Caco-2 (cell line): ENCODE data around the gene SLC27A2. TPM values are rescaled to one million over a fixed set of nuclear protein-coding genes. Genes with fewer than 3 reads are reported as not detected.
"Not testable (repeated sequence)": the region's sequence is repeated elsewhere in the genome, so short reads cannot be mapped to it uniquely, and the experiment has no call there.

ENCODE experiments used
- BruUV-seq: library from RNA; stranded (reverse); fragments of 400-500 nt; replicated peaks from 2 replicates; lab custom pipeline; 2021; lab: Mats Ljungman, UMichigan
- CTCF ChIA-PET: fragments of 300-600 bp; sonication (Branson Sonifier 250); formaldehyde crosslinking; loops from one replicate; lab custom pipeline; 2022; ENCODE audit warnings: antibody characterized with exemption; lab: Charles Lee
- POLR2A ChIA-PET: fragments of 300-600 bp; sonication (Branson Sonifier 250); formaldehyde crosslinking; loops from one replicate; lab custom pipeline; 2022; ENCODE audit warnings: antibody characterized with exemption; lab: Charles Lee
- DNase-seq, 2 experiments: peaks; one replicate each; pipeline versions ENCODE4 v3.0.0 to v3.0.0-alpha.2; 2020 to 2022
- H3K27me3 ChIP-seq: replicated peaks from 2 replicates; pipeline ENCODE4 v1.6.0; 2011; ENCODE audit warnings: low read length; ENCODE audit not compliant: control insufficient read depth, insufficient read depth
- H3K36me3 ChIP-seq: 2 replicates; pipeline ENCODE4 v1.5.1; 2011; ENCODE audit warnings: low read length; ENCODE audit not compliant: control insufficient read depth, insufficient read depth
- H3K4me1 ChIP-seq: fragments of 250-450 bp; sonication (Bioruptor Pico); 2 replicates; pipeline ENCODE4 v1.5.1; 2020; ENCODE audit warnings: mild to moderate bottlenecking
- H3K4me3 ChIP-seq: 2 replicates; pipeline ENCODE4 v1.5.1; 2011; ENCODE audit warnings: low read depth, mild to moderate bottlenecking, control low read depth, low read length
- H3K9me3 ChIP-seq: fragments of 250-450 bp; sonication (Bioruptor Pico); 2 replicates; pipeline ENCODE4 v1.5.1; 2020; ENCODE audit warnings: mild to moderate bottlenecking, moderate library complexity
- H3K27ac Mint-ChIP-seq: one replicate; pipeline ENCODE4 v1.8.0; 2022; ENCODE audit warnings: mixed read lengths; ENCODE audit not compliant: unreplicated experiment
- H3K27me3 Mint-ChIP-seq: one replicate; pipeline ENCODE4 v1.8.0; 2022; ENCODE audit warnings: mixed read lengths; ENCODE audit not compliant: insufficient read depth, unreplicated experiment
- H3K36me3 Mint-ChIP-seq: one replicate; pipeline ENCODE4 v1.8.0; 2022; ENCODE audit warnings: mild to moderate bottlenecking, mixed read lengths; ENCODE audit not compliant: insufficient read depth, unreplicated experiment
- H3K4me1 Mint-ChIP-seq: one replicate; pipeline ENCODE4 v1.8.0; 2022; ENCODE audit warnings: low read depth, mixed read lengths; ENCODE audit not compliant: unreplicated experiment
- H3K4me3 Mint-ChIP-seq: one replicate; pipeline ENCODE4 v1.8.0; 2022; ENCODE audit warnings: mild to moderate bottlenecking, moderate library complexity, mixed read lengths; ENCODE audit not compliant: unreplicated experiment
- H3K9me3 Mint-ChIP-seq: one replicate; pipeline ENCODE4 v1.8.0; 2022; ENCODE audit warnings: mixed read lengths; ENCODE audit not compliant: unreplicated experiment
- intact Hi-C: fragments of 100-400 bp; cut with micrococcal nuclease; formaldehyde crosslinking; loops from one replicate; pipeline ENCODE4 v1.10.0; 2022; ENCODE audit not compliant: unreplicated experiment
- total RNA-seq: library from RNA; stranded (reverse); gene quantifications from 2 replicates; pipeline ENCODE4 v1.2.3, GENCODE V29; 2022
- TF ChIP-seq, protein P1 (sequence below), 2 experiments: fragments of 200-600 bp in 1 of 2; IDR thresholded peaks; 1 replicate in 1 of 2; 2 replicates in 1 of 2; pipeline versions ENCODE4 v1.5.1 to v1.8.0; 2011 to 2022; ENCODE audit warnings: antibody characterized with exemption in 1 of 2, control low read depth in 1 of 2, inconsistent platforms in 1 of 2, low read depth in 1 of 2, low read length in 1 of 2, mild to moderate bottlenecking in 1 of 2, moderate library complexity in 1 of 2; ENCODE audit not compliant: insufficient read depth in 1 of 2, severe bottlenecking in 1 of 2, unreplicated experiment in 1 of 2

SLC27A2 gene
- total RNA-seq, 1 experiment from 2014 or later: 31.2 TPM

- DNase-seq: no peak
- no peaks in the 10 kb centered on the region; the same call in none of the 2 replicates for H3K36me3 ChIP-seq
- no peaks in the 10 kb centered on the region for H3K27me3 ChIP-seq
- Mint-ChIP-seq H3K4me1 (peaks cover 20% of the 10 kb centered on the region), H3K4me3 (no peak overlapping the region), H3K9me3 (no peaks in the 10 kb centered on the region), H3K27me3 (no peaks in the 10 kb centered on the region), H3K27ac (no peak overlapping the region), H3K36me3 (no peaks in the 10 kb centered on the region)
- ChIA-PET CTCF (interaction anchor here (0.6 to 1.1 kb wide), 2 partner anchors 42 to 139 kb away, joined by 4 to 5 read pairs; no protein-coding TSS in a partner anchor), POLR2A (interaction anchor here (0.7 kb wide), 1 partner anchor 74 kb away, joined by 9 read pairs; no protein-coding TSS in a partner anchor)
- TF ChIP-seq, protein P1, sequence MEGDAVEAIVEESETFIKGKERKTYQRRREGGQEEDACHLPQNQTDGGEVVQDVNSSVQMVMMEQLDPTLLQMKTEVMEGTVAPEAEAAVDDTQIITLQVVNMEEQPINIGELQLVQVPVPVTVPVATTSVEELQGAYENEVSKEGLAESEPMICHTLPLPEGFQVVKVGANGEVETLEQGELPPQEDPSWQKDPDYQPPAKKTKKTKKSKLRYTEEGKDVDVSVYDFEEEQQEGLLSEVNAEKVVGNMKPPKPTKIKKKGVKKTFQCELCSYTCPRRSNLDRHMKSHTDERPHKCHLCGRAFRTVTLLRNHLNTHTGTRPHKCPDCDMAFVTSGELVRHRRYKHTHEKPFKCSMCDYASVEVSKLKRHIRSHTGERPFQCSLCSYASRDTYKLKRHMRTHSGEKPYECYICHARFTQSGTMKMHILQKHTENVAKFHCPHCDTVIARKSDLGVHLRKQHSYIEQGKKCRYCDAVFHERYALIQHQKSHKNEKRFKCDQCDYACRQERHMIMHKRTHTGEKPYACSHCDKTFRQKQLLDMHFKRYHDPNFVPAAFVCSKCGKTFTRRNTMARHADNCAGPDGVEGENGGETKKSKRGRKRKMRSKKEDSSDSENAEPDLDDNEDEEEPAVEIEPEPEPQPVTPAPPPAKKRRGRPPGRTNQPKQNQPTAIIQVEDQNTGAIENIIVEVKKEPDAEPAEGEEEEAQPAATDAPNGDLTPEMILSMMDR (IDR thresholded peaks at IDR 0.05; ENCODE audit: insufficient read depth in 1 of 2, low read depth in 1 of 2, low read length in 1 of 2, severe bottlenecking in 1 of 2, unreplicated experiment in 1 of 2): no peak
- intact Hi-C loops: no loop called here
- H3K9me3 ChIP-seq: no peaks in the 10 kb centered on the region
- no TSS peak for BruUV-seq
- H3K4me1 ChIP-seq: peaks cover 18% of the 10 kb centered on the region; the same call in 1 of the 2 replicates
- no peak overlapping the region for H3K4me3 ChIP-seq
Observed at GRCh38 chr15:50186752-50187151, 4.8 kb downstream of the SLC27A2 start.

DNA sequence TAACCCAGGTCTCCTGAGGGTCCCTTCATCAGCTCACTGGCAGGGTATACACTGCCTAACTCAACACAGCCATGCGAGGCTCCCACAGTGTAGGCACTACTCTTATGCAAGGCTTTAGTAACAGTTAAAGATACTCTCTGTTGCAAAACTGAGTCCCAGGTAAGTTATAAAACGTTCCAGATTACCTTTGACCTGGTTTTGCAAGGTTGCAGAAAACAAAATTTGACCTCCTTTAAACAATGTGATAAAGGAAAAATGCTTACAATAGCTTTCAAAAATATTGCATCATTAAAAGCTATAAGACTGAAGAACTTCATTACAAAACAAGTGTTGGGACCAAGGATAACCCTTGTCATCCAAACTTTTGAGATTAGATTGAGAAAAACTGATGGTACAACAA lies 5.5 kb downstream of the SLC27A2 start:
- Mint-ChIP-seq H3K4me3 (no peak overlapping the region), H3K9me3 (no peaks in the 10 kb centered on the region), H3K27ac (no peak overlapping the region), H3K27me3 (no peaks in the 10 kb centered on the region), H3K4me1 (peaks cover 20% of the 10 kb centered on the region), H3K36me3 (no peaks in the 10 kb centered on the region)
- ChIA-PET CTCF (interaction anchor here (0.5 to 1.1 kb wide), 3 partner anchors 39 to 74 kb away, joined by 4 to 9 read pairs (median 5); no protein-coding TSS in a partner anchor), POLR2A (interaction anchor here (0.7 kb wide), 1 partner anchor 73 kb away, joined by 9 read pairs; no protein-coding TSS in a partner anchor)
- TF ChIP-seq, protein P1 (IDR thresholded peaks at IDR 0.05; ENCODE audit: insufficient read depth in 1 of 2, low read depth in 1 of 2, low read length in 1 of 2, severe bottlenecking in 1 of 2, unreplicated experiment in 1 of 2): no peak
- H3K4me1 ChIP-seq: peaks cover 18% of the 10 kb centered on the region; the same call in 1 of the 2 replicates
- no peaks in the 10 kb centered on the region for H3K9me3 ChIP-seq
- H3K36me3 ChIP-seq: no peaks in the 10 kb centered on the region; the same call in none of the 2 replicates
- BruUV-seq: no TSS peak
- no peaks in the 10 kb centered on the region for H3K27me3 ChIP-seq
- DNase-seq: no peak
- intact Hi-C loops: no loop called here
- H3K4me3 ChIP-seq: no peak overlapping the region

DNA sequence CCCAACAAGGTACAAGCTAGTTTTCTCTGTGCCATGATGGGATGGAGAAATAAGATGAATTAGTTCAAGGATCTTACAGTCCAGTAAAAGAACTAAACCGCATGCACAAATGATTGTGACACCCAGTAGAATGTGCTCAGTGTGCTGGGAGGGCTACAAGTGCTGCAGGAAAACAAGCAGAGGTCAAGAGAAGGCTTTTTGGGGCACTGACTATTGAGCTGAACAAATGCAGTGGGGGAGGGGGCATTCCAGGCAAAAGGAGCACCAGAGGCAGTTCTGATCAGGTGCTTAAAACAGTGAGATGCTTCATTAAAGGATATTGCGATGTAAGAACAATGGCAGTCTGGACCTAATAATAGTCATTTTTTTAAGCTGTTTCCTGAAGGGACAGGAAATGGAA lies 6.0 kb downstream of the SLC27A2 start:
- no TSS peak for BruUV-seq
- H3K27me3 Mint-ChIP-seq: no peaks in the 10 kb centered on the region
- H3K4me3 Mint-ChIP-seq: no peak overlapping the region
- POLR2A ChIA-PET: interaction anchor here (0.6 kb wide), 1 partner anchor 128 kb away, joined by 3 read pairs; no protein-coding TSS in a partner anchor
- intact Hi-C loops: no loop called here
- CTCF ChIA-PET: interaction anchor here (0.5 to 0.8 kb wide), 2 partner anchors 40 to 74 kb away, joined by 4 to 9 read pairs; no protein-coding TSS in a partner anchor
- DNase-seq: no peak
- H3K9me3 Mint-ChIP-seq: no peaks in the 10 kb centered on the region
- TF ChIP-seq, protein P1 (IDR thresholded peaks at IDR 0.05; ENCODE audit: insufficient read depth in 1 of 2, low read depth in 1 of 2, low read length in 1 of 2, severe bottlenecking in 1 of 2, unreplicated experiment in 1 of 2): no peak
- no peaks in the 10 kb centered on the region; the same call in none of the 2 replicates for H3K36me3 ChIP-seq
- no peaks in the 10 kb centered on the region for H3K36me3 Mint-ChIP-seq
- no peaks in the 10 kb centered on the region for H3K9me3 ChIP-seq
- H3K4me1 ChIP-seq: peaks cover 18% of the 10 kb centered on the region; the same call in 1 of the 2 replicates
- H3K4me3 ChIP-seq: no peak overlapping the region
- H3K4me1 Mint-ChIP-seq: peaks cover 16% of the 10 kb centered on the region
- H3K27ac Mint-ChIP-seq: no peak overlapping the region
- no peaks in the 10 kb centered on the region for H3K27me3 ChIP-seq

DNA sequence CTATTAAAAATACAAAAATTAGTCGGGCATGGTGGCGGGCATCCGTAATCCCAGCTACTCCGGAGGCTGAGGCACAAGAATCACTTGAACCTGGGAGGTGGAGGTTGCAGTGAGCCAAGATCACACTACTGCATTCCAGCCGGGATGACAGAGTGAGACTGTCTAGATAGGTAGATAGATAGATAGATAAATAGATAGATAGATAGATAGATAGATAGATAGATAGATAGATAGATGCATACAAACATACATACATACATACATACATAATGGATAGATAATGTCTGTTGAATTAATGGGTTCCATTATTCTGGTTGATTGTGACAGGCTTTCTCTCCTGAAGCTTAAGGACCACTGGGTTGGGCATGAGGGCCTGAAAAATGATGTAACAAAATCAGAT lies 6.8 kb downstream of the SLC27A2 start:
- H3K9me3 ChIP-seq, H3K36me3 Mint-ChIP-seq, H3K27me3 ChIP-seq, H3K4me1 Mint-ChIP-seq, DNase-seq, CTCF ChIA-PET, H3K4me3 Mint-ChIP-seq, H3K9me3 Mint-ChIP-seq, H3K27me3 Mint-ChIP-seq, H3K27ac Mint-ChIP-seq, BruUV-seq, H3K4me3 ChIP-seq, H3K36me3 ChIP-seq, intact Hi-C loops: not testable (repeated sequence)
- POLR2A ChIA-PET: interaction anchor here (0.6 kb wide), 1 partner anchor 127 kb away, joined by 3 read pairs; no protein-coding TSS in a partner anchor
- H3K4me1 ChIP-seq: peaks cover 18% of the 10 kb centered on the region; the same call in 1 of the 2 replicates
